Islet precursor cell (in vitro differentiated cells): ENCODE measurements around the gene CENPM.

Source experiments
- DNase-seq: peaks from one replicate; pipeline ENCODE4 v3.0.0-alpha.2; 2018

The CENPM gene

GRCh38 chr22:41913040-41913719 is 33.8 kb downstream of the CENPM start:
- DNase-seq: no peak

GRCh38 chr22:41912338-41913039 is 34.5 kb downstream of the CENPM start:
- DNase-seq: no peak

GRCh38 chr22:41911001-41911611 is 35.8 kb downstream of the CENPM start:
- DNase-seq: no peak

- peak; percentile 73 for DNase-seq
Measured at GRCh38 chr22:41910050-41911000, 36.6 kb downstream of the CENPM start.

- DNase-seq: peak; percentile 68
Measured at GRCh38 chr22:41909310-41910049, 37.5 kb downstream of the CENPM start.

- DNase-seq: no peak
Measured at GRCh38 chr22:41908411-41909309, 38.3 kb downstream of the CENPM start.

GRCh38 chr22:41907436-41908401 is 39.2 kb downstream of the CENPM start:
- DNase-seq: no peak

GRCh38 chr22:41906822-41907221 is 40.1 kb downstream of the CENPM start:
- no peak for DNase-seq

- no peak for DNase-seq
Measured at GRCh38 chr22:41905411-41906202, 41.3 kb downstream of the CENPM start.

- DNase-seq: no peak
Measured at GRCh38 chr22:41904450-41905410, 42.2 kb downstream of the CENPM start.

- DNase-seq: no peak
Measured at GRCh38 chr22:41902932-41903421, 44.0 kb downstream of the CENPM start.

GRCh38 chr22:41902016-41902415 is 44.9 kb downstream of the CENPM start:
- peak; percentile 40 for DNase-seq

GRCh38 chr22:41900652-41901312 is 46.2 kb downstream of the CENPM start:
- DNase-seq: no peak

- DNase-seq: no peak
Measured at GRCh38 chr22:41899992-41900651, 46.8 kb downstream of the CENPM start.

- DNase-seq: no peak
Measured at GRCh38 chr22:41899110-41899509, 47.8 kb downstream of the CENPM start.

GRCh38 chr22:41898645-41899044 is 48.3 kb downstream of the CENPM start:
- DNase-seq: no peak
